PFSK-1 (cell line): Measurements from ENCODE around the gene TAMM41.

Experiments used
- POLR2AphosphoS5 ChIP-seq: IDR thresholded peaks from 2 replicates; pipeline ENCODE4 v1.6.1; 2012; ENCODE audit warnings: low read depth, mild to moderate bottlenecking, control low read depth, low read length, moderate library complexity
- REST ChIP-seq, 2 experiments: IDR thresholded peaks; 2 replicates each; pipeline versions ENCODE4 v1.6.1 to v1.8.0; 2011 to 2012; ENCODE audit warnings: low read depth in 2 of 2, low read length in 2 of 2, control low read depth in 1 of 2, inconsistent platforms in 1 of 2, mild to moderate bottlenecking in 1 of 2, moderate library complexity in 1 of 2; ENCODE audit not compliant: insufficient read depth in 1 of 2
- SIN3A ChIP-seq: IDR thresholded peaks from 2 replicates; pipeline ENCODE4 v1.6.1; 2012; ENCODE audit warnings: mild to moderate bottlenecking, low read length, moderate library complexity, borderline replicate concordance; ENCODE audit not compliant: insufficient read depth

GRCh38 chr3:11764931-11765363, 81.7 kb downstream of the TAMM41 start:
- no peak for TF ChIP-seq POLR2AphosphoS5
- no peak for TF ChIP-seq REST (IDR thresholded peaks at IDR 0.05; ENCODE audit: insufficient read depth in 1 of 2, low read depth in 2 of 2, low read length in 2 of 2)
- TF ChIP-seq SIN3A, result no peak
